Measurements from ENCODE around the gene ALKBH3.

Gene ALKBH3

DNA sequence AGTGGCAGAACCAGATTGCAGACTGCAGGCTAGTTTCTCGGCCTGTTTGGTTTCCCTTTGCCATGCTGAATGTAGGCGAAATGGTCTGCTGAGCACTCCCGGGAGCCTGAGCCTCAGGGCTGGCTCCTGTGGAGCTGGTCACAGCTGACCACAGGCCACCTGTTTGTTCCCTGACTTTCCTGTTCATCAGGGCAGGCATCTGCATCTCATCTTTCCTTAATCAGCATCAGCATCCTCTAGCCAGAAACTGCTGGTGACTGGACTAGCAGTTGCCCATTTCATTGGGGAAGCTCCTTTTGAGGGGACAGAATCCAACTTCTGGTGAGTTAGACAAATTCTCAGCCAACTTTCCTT lies 41.6 kb downstream of the ALKBH3 start:
- no peak for DNase-seq (ENCODE audit: low read depth in 2 of 2, low spot score in 1 of 2)

GRCh38 chr11:43922744-43923405 lies 42.2 kb downstream of the ALKBH3 start:
- DNase-seq (ENCODE audit: low read depth in 2 of 2, low spot score in 1 of 2), result no peak

DNA sequence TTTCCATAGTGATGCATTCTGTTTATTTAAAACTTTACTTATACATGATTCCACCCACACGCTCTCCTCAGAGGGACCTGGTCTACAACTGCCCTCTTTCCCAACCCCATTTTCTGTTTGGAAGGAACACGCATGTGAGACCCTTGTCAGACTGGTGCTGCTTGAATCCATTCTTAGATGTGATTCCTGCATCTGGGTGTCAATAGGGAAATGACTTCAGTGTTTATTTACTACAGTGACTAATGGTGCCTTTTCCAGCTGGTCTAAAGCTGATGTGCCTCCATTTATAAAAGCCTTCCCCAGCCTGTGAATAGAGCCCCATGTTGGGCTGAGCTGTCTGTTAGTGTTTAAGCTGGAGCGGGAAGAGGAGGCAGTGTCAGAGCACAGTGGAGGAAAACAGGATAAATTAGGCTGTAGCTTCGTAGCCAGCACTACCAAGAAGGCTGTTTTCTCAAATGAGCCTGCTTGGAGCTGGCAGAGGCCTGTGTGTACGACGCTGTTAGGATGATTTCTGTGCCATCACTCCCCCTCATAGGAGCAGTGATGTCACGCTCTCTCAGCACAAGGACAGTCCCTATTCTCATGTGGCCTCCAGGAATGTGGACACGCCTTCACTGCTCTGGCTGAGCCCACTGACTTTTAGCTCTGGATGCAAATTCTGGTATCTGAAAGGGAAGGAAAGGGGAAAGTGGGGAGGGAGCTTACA lies 42.9 kb downstream of the ALKBH3 start:
- no peak for DNase-seq (ENCODE audit: low read depth in 2 of 2, low spot score in 1 of 2)

DNA sequence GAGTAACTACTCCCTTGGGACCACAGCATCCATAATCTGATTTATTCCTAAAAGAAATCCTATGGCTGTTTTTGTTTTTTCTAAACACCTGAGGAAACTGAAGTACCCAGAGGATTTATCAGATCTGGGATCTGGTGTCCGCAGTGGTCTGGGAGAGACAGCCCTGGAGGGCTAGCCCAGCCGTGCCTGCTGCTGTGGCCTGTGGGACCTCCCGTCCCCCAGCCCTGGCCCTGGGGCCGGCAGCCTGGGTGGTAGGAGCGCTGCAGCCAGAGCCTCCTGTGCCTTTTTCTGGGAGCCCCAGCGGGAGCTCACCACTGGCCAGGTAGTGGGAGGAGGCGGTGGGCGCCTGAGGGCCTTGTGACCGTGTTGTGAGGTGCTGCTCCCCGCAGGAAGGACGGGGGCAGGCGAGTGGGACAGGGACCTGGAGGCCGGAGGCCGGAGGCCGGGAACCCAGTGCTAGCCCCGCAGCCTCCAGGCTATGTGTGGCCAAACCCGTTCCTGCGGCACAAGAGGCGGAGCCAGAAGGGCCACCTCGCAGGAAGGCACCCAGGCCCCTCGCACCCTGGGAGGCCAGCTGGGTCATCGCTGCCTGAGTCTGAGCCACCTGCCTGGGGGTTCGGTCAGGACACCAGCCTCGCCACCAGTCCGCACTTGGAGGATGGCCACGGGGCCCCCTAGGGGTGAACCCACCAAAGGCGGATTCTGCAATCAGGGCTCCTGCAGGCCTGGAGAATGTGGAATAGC lies 43.7 kb downstream of the ALKBH3 start:
- no peak for DNase-seq (ENCODE audit: low read depth in 2 of 2, low spot score in 1 of 2)

DNA sequence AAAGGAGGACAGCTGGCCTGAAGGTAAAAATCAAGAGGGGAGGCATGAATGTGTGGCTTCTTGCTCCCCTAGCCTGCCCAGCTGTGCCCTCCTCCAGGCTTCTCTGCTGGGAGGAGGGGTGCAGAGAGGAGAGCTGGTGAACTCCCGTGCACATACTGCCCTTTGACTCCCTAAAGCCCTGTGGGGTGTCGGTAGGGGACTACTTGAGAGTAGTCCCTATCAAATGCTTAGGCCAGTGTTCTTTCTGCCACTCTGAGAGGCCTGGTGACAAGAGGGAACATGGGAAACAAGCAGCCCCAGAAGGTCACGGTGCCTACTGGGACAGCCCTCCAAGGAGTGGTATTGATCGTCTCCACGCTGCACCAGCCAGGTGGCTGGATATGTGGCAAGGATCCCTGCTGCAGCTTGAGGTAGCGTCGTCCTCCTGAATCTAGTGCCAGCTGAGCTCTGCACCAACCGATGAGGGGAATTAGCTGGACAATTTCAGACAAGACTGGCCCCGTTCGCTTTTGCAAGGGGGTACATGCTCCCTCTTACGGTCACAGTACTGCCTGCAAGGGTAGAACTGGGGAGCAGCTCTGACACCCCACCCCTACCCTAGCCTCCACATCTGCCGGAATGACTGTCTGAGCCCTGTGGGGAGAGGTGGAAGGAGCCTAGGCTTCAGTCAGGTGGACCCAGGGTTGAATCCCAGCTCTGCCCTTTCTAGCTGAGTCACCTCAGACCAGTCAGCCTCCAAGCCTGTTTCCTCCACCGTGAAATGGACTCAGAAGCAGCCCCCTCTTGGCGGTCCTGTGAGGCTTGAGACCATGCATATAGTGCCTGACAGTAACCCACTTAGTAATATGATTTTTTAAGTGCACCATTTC lies 44.7 kb downstream of the ALKBH3 start:
- DNase-seq (ENCODE audit: low read depth in 2 of 2, low spot score in 1 of 2), result no peak

DNA sequence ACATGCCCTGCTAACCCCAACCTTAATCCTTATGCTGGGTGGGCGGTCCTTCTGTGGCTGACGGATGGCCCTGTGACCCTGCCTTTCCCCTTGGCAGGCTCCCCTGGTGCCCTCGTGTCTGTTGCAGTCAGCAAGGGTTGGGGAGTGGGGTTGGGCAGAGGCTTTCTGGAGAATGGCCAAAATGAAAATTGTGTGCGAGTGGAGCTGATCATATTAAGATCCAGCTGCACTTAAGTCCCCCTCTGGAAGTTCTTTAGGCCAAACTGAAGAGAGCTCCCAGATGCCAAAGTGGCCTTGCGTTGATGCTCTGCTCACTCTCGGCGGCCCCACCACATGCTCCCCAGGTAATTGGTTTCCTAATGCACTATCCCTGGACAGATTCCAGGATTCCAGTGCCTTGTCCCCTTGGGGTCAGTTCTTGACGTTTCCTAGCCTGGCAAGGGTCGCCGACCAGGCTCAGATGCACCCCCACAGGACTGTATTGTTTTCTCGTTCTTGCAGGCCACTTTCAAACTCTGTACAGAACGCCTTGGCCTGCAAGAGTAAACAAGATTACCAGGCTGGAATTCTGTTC lies 45.4 kb downstream of the ALKBH3 start:
- no peak for DNase-seq (ENCODE audit: low read depth in 2 of 2, low spot score in 1 of 2)

DNA sequence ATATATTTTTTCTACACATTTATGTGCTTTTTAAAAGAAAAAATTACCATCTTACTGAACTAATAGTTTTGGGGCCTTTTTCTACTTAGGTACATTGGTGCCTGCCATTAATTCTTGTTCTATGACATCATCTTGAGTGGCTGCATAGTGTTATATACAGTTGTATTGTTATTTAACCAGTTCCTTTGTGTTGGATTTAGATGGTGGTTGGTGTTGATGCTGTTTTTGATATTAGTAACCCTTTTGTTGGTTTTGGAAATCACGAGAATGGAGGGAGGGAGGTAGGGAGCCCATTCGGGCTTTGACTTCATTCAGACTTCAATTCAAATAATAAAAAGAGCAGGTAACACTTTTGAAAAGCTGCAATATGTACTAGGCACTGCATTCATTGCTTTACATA lies 46.4 kb downstream of the ALKBH3 start:
- DNase-seq (ENCODE audit: low read depth in 2 of 2, low spot score in 1 of 2), result no peak

DNA sequence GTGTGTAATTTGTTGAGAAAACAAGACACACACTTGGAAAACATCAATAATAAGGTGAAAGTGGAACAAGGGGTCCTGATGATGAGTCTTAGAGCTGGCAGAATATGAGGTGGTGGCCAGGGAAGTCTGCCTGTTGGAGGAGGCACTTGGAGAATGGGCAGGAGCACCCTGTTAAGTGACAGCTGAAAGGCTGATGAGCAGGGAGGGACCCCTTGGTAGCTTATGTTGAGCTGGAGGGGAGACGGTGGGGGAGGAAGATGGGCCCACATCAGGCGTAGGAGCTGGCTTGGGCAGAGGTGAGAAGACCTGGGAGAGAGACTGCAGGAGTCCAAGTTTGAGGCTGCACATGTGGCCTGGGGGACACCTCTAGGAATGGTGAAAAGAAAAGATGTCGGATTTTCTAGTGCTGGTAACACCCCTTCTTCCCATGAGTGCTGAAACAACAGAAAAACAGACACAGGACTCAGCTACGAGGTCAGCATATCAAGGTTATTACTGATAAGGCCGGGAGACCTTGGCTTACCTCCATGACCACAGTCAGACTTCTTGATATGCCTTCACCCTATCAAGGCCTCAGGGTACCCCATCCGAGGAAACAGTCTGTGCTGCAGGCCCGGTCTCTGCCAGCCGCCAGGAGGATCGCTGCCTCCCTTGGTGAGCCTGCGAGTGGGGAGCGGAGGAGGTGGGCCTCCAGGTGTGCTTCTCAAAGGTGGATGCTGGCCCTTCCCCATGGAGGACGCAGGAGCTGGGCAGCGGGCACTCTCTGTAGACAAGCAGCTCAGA lies 47.5 kb downstream of the ALKBH3 start:
- no peak for DNase-seq (ENCODE audit: low read depth in 2 of 2, low spot score in 1 of 2)

DNA sequence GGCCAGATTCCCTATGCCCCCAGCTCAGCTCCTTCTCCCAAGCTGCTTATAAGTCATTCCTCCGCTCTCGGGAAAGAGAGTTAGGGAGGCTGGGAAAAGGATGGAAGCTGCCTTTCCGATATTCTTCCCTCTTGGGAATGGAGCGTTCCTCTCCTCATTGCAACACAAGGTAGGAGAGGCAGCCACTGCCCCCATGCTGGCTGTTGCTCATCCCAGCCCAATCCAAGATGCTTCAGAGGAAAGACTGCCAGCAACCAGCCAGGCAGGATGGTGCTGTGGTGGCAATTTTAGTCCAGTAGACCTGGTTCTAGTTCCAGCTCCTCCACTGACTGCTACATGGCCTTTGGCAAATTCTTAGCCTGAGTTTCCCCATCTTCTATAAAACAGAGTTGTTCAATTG lies 48.1 kb downstream of the ALKBH3 start:
- DNase-seq (ENCODE audit: low read depth in 2 of 2, low spot score in 1 of 2), result no peak

DNA sequence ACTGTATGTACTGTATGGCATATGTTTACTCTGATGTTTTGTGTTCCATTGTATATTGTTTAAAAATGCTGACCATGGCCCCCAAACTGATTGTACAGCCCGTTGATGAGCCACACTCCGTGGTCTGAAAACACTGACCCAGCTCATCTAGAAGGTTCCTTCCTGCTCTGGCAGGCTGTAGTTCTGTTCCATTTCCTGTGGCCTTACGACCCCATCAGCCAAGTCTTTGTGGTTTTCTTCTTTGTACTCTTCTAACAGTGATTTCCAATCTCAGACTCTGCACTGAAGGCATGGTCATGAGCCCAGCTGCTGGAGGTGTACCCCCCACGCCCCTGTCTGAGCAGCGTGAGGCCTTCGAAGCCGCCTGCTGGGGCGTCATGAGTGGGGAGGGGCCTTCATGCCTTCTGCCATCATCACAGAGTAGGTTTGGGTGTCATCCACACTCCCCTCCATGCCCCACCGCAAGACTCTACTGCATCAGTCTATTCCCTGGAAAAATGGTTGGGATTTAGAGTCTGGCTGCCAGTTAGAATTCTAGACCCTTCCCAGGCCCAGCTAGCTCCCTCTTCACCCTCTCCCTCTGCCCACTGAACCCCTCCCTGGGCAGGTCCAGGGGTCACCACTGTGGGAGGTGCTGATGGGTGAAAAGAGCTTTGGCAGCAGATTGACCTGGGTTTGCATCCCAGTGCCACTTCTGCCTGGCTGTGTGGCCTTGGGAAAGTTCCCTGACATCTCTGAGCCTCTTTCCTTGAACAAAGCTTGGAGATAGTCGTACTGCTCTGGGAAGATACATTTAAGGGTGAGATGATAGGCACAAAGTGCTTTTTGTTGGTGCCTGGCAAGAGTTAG lies 50.5 kb downstream of the ALKBH3 start:
- no peak for DNase-seq (ENCODE audit: low read depth in 2 of 2, low spot score in 1 of 2)

DNA sequence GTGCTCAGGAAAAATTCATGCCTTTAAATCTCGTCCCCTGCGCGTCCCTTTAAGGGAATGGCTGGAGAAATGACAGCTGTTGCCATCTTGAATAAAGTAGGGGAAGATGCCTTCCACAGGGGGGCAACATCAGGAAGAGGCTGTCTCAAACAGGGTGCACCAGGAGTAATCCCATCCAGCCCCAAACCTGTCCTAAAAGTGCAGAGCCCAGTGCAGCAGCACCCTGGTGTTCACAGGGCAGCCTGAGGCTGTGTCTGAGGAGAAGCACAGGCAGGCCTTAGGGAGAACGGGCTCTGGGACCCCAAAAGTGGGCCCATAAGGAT lies 51.0 kb downstream of the ALKBH3 start:
- DNase-seq (ENCODE audit: low read depth in 2 of 2, low spot score in 1 of 2), result no peak

GRCh38 chr11:43933226-43933607 lies 52.6 kb downstream of the ALKBH3 start:
- no peak for DNase-seq (ENCODE audit: low read depth in 2 of 2, low spot score in 1 of 2)

GRCh38 chr11:43933608-43934551 lies 53.2 kb downstream of the ALKBH3 start:
- DNase-seq (ENCODE audit: low read depth in 2 of 2, low spot score in 1 of 2), result no peak

- DNase-seq (ENCODE audit: low read depth in 2 of 2, low spot score in 1 of 2), result no peak
Observed at GRCh38 chr11:43934601-43935423, 54.2 kb downstream of the ALKBH3 start.

GRCh38 chr11:43935424-43935979 lies 54.9 kb downstream of the ALKBH3 start:
- DNase-seq (ENCODE audit: low read depth in 2 of 2, low spot score in 1 of 2), result no peak

GRCh38 chr11:43936076-43936475 lies 55.4 kb downstream of the ALKBH3 start:
- no peak for DNase-seq (ENCODE audit: low read depth in 2 of 2, low spot score in 1 of 2)
